SU-DHL-6 (cell line): ENCODE data around the gene CNMD.

Source experiments
- H2AFZ ChIP-seq: fragments of 200-600 bp; sonication (generic); 2 replicates; pipeline ENCODE4 v1.6.1; 2014; ENCODE audit warnings: low read depth, mild to moderate bottlenecking, moderate library complexity, mixed read lengths, antibody characterized with exemption, low read length; ENCODE audit not compliant: severe bottlenecking
- H3F3A ChIP-seq: fragments of 200-600 bp; shearing (Covaris generic); 2 replicates; pipeline ENCODE4 v1.6.0; 2016; ENCODE audit warnings: antibody characterized with exemption, mild to moderate bottlenecking; ENCODE audit not compliant: insufficient read depth
- H3K27ac ChIP-seq: fragments of 200-600 bp; sonication (generic); 2 replicates; pipeline ENCODE4 v1.5.1; 2016; ENCODE audit warnings: low read depth, mild to moderate bottlenecking, low read length, moderate library complexity, mixed read lengths
- H3K27me3 ChIP-seq: fragments of 200-600 bp; sonication (generic), shearing (Covaris generic); 2 replicates; pipeline ENCODE4 v1.6.0; 2014; ENCODE audit warnings: mild to moderate bottlenecking, low read length
- H3K36me3 ChIP-seq: fragments of 200-600 bp; sonication (generic); 2 replicates; pipeline ENCODE4 v1.6.1; 2014; ENCODE audit warnings: mild to moderate bottlenecking, low read length, mixed read lengths
- H3K4me2 ChIP-seq: fragments of 300-600, 200-600 bp; shearing (Covaris generic), sonication (generic); 2 replicates; pipeline ENCODE4 v1.6.0; 2014; ENCODE audit warnings: low read length, low read depth, mild to moderate bottlenecking; ENCODE audit not compliant: poor library complexity, severe bottlenecking
- H3K4me3 ChIP-seq: fragments of 200-600 bp; sonication (generic); 2 replicates; pipeline ENCODE4 v1.5.1; 2014; ENCODE audit warnings: antibody characterized with exemption, low read length, mild to moderate bottlenecking, mixed read lengths; ENCODE audit not compliant: insufficient read depth, poor library complexity, severe bottlenecking
- H3K79me2 ChIP-seq: fragments of 200-600 bp; sonication (generic); 2 replicates; pipeline ENCODE4 v1.6.1; 2014; ENCODE audit warnings: mild to moderate bottlenecking, low read length, moderate library complexity; ENCODE audit not compliant: insufficient read depth
- H3K9ac ChIP-seq: fragments of 200-600 bp; sonication (generic); 2 replicates; pipeline ENCODE4 v1.7.0; 2014; ENCODE audit warnings: mild to moderate bottlenecking, low read length
- H3K9me2 ChIP-seq: fragments of 200-600 bp; sonication (generic); replicated peaks from 2 replicates; pipeline ENCODE4 v1.6.1; 2014; ENCODE audit warnings: low read length; ENCODE audit not compliant: insufficient read depth
- H3K9me3 ChIP-seq: fragments of 200-600 bp; sonication (generic); 2 replicates; pipeline ENCODE4 v1.6.1; 2014; ENCODE audit warnings: low read length, mixed read lengths; ENCODE audit not compliant: insufficient read depth
- H4K20me1 ChIP-seq: fragments of 200-600 bp; sonication (generic); 2 replicates; pipeline ENCODE4 v1.6.1; 2014; ENCODE audit warnings: low read depth, mild to moderate bottlenecking, antibody characterized with exemption, low read length, moderate library complexity, mixed read lengths
- CTCF ChIP-seq: fragments of 200-600 bp; sonication (generic); IDR thresholded peaks from one replicate; pipeline ENCODE4 v1.5.1; 2017; ENCODE audit warnings: antibody characterized with exemption, mild to moderate bottlenecking, low read length, moderate library complexity; ENCODE audit not compliant: insufficient read depth, poor library complexity, severe bottlenecking
- EZH2phosphoT487 ChIP-seq: fragments of 200-600 bp; sonication (generic), shearing (Covaris generic); conservative IDR thresholded peaks from 2 replicates; pipeline ENCODE4 v1.6.1; 2018; ENCODE audit warnings: mild to moderate bottlenecking, antibody characterized with exemption, low read length, moderate library complexity, mixed read lengths

Gene CNMD

GRCh38 chr13:52734075-52734623 is 5.5 kb downstream of the CNMD start:
- H3K9me2 ChIP-seq = no peaks in the 10 kb centered on the region
- no peaks in the 10 kb centered on the region for H3K79me2 ChIP-seq
- no peaks in the 10 kb centered on the region for H3K36me3 ChIP-seq
- no peak overlapping the region for H3K4me2 ChIP-seq
- H3K27me3 ChIP-seq = no peaks in the 10 kb centered on the region
- H3F3A ChIP-seq = no peaks in the 10 kb centered on the region
- H3K4me3 ChIP-seq = no peak overlapping the region
- no peak overlapping the region for H3K9ac ChIP-seq
- TF ChIP-seq EZH2phosphoT487 (no peak), CTCF (no peak)
- no peak overlapping the region for H3K27ac ChIP-seq
- H2AFZ ChIP-seq = no peak overlapping the region
- no peaks in the 10 kb centered on the region for H3K9me3 ChIP-seq
- H4K20me1 ChIP-seq = no peaks in the 10 kb centered on the region

GRCh38 chr13:52726258-52726657 is 13.4 kb downstream of the CNMD start:
- Histone ChIP-seq H4K20me1 (no peaks in the 10 kb centered on the region), H3F3A (no peaks in the 10 kb centered on the region), H3K36me3 (no peaks in the 10 kb centered on the region), H3K27me3 (no peaks in the 10 kb centered on the region), H3K27ac (no peak overlapping the region), H3K4me3 (no peak overlapping the region), H3K9me2 (no peaks in the 10 kb centered on the region), H2AFZ (no peak overlapping the region), H3K9ac (no peak overlapping the region), H3K4me2 (no peak overlapping the region), H3K9me3 (no peaks in the 10 kb centered on the region), H3K79me2 (no peaks in the 10 kb centered on the region)
- TF ChIP-seq CTCF (no peak), EZH2phosphoT487 (no peak)

- Histone ChIP-seq H3K9me3 (no peaks in the 10 kb centered on the region), H2AFZ (no peak overlapping the region), H3K36me3 (no peaks in the 10 kb centered on the region), H3K27ac (no peak overlapping the region), H3K4me3 (no peak overlapping the region), H4K20me1 (no peaks in the 10 kb centered on the region), H3K4me2 (no peak overlapping the region), H3K9ac (no peak overlapping the region), H3K79me2 (no peaks in the 10 kb centered on the region), H3F3A (no peaks in the 10 kb centered on the region), H3K27me3 (no peaks in the 10 kb centered on the region), H3K9me2 (no peaks in the 10 kb centered on the region)
- TF ChIP-seq EZH2phosphoT487 (no peak), CTCF (no peak)
Measured at GRCh38 chr13:52725302-52725701, 14.3 kb downstream of the CNMD start.

GRCh38 chr13:52723181-52723580 is 16.4 kb downstream of the CNMD start:
- H3K36me3 ChIP-seq = no peaks in the 10 kb centered on the region
- H4K20me1 ChIP-seq = no peaks in the 10 kb centered on the region
- H3K9me2 ChIP-seq = no peaks in the 10 kb centered on the region

More at GRCh38 chr13:52723181-52723580, 16.4 kb downstream of the CNMD start:
- Histone ChIP-seq H3K9me3 (no peaks in the 10 kb centered on the region), H3K4me2 (no peak overlapping the region), H2AFZ (no peak overlapping the region), H3K27ac (no peak overlapping the region), H3K4me3 (no peak overlapping the region), H3K79me2 (no peaks in the 10 kb centered on the region), H3F3A (no peaks in the 10 kb centered on the region), H3K27me3 (no peaks in the 10 kb centered on the region), H3K9ac (no peak overlapping the region)
- TF ChIP-seq CTCF (no peak), EZH2phosphoT487 (no peak)
